Muscle layer of colon (tissue), 2 donors: Measurements from ENCODE around the gene WWOX.

ENCODE experiments used
- H3K27ac ChIP-seq: one replicate; pipeline ENCODE4 v1.7.0; 2013; ENCODE audit warnings: low read depth, mild to moderate bottlenecking, low read length, moderate library complexity
- H3K27me3 ChIP-seq, 2 donors: one replicate each; pipeline ENCODE4 v1.7.0; 2013; ENCODE audit warnings: low read length in 2 of 2, mild to moderate bottlenecking in 2 of 2; ENCODE audit not compliant: insufficient read depth in 2 of 2, control insufficient read depth in 1 of 2
- H3K36me3 ChIP-seq: one replicate; pipeline ENCODE4 v1.7.0; 2013; ENCODE audit warnings: mild to moderate bottlenecking, low read length; ENCODE audit not compliant: insufficient read depth
- H3K4me1 ChIP-seq: one replicate; pipeline ENCODE4 v1.7.0; 2013; ENCODE audit warnings: mild to moderate bottlenecking, low read length; ENCODE audit not compliant: insufficient read depth
- H3K4me3 ChIP-seq, 2 donors: one replicate each; pipeline ENCODE4 v1.7.0; 2013; ENCODE audit warnings: low read length in 2 of 2, low read depth in 1 of 2, mild to moderate bottlenecking in 1 of 2, moderate library complexity in 1 of 2
- H3K9ac ChIP-seq: one replicate; pipeline ENCODE4 v1.7.0; 2013; ENCODE audit warnings: low read length
- H3K9me3 ChIP-seq: one replicate; pipeline ENCODE4 v1.7.0; 2013; ENCODE audit warnings: mild to moderate bottlenecking, low read length
- donor health status: abdominal sarcoma.
- donor health status: Adenocarcinoma of cecum.

Gene WWOX

DNA sequence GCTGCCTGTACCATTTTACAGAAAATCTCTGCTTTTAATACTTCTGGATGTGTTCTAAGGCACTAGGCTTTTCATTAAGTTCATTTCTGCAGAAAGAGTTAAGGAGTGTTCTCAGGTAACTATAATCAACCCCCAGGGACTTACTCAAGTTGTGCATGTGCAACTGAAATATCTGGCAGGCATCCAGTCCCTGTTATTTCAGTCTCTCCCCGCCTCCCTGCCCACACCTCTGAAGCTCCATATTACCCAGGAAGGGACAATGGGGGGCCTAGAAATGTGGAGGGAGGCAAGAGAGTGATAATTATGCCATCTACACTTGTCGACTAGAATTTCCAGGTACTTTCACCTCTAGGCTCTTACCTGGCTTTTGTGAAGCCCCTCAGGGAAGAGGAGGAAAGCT lies 1068.9 kb downstream of the WWOX start:
- no peak overlapping the region for H3K4me3 ChIP-seq
- peaks cover 11% of the 10 kb centered on the region for H3K4me1 ChIP-seq
- H3K9me3 ChIP-seq = peaks cover 4% of the 10 kb centered on the region
- H3K9ac ChIP-seq = no peak overlapping the region
- no peaks in the 10 kb centered on the region for H3K36me3 ChIP-seq
- no peak overlapping the region for H3K27ac ChIP-seq
- no peaks in the 10 kb centered on the region for H3K27me3 ChIP-seq

DNA sequence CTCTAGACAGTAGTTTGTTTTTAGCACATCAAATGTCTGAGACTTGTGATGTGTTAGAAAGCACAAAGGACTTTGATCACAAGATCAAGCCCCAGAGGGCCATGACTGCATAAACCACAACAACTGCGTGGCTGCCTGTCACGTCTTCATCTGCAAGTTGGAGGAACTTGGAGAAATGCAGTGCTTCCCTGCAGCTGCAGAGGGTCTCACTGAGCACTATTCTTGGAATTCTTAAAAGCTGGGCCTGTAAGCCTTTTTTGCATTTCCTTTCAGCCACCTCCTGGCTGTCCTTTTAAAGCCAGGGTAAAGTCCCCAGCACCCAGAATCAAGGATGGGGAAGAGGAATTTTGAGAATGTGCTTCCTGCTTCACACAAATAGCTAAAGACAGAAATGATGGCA lies 1069.8 kb downstream of the WWOX start:
- H3K9ac ChIP-seq = no peak overlapping the region
- H3K9me3 ChIP-seq = peaks cover 4% of the 10 kb centered on the region
- no peak overlapping the region for H3K4me3 ChIP-seq
- no peak overlapping the region for H3K27ac ChIP-seq
- peaks cover 8% of the 10 kb centered on the region for H3K4me1 ChIP-seq
- no peaks in the 10 kb centered on the region for H3K36me3 ChIP-seq
- no peaks in the 10 kb centered on the region for H3K27me3 ChIP-seq

- no peak overlapping the region for H3K9ac ChIP-seq
- H3K9me3 ChIP-seq = peaks cover 4% of the 10 kb centered on the region
- no peaks in the 10 kb centered on the region for H3K36me3 ChIP-seq
- no peak overlapping the region for H3K4me3 ChIP-seq
- no peaks in the 10 kb centered on the region for H3K27me3 ChIP-seq
- no peaks in the 10 kb centered on the region for H3K4me1 ChIP-seq
- H3K27ac ChIP-seq = no peak overlapping the region
Measured at GRCh38 chr16:79170555-79171246, 1071.2 kb downstream of the WWOX start.

DNA sequence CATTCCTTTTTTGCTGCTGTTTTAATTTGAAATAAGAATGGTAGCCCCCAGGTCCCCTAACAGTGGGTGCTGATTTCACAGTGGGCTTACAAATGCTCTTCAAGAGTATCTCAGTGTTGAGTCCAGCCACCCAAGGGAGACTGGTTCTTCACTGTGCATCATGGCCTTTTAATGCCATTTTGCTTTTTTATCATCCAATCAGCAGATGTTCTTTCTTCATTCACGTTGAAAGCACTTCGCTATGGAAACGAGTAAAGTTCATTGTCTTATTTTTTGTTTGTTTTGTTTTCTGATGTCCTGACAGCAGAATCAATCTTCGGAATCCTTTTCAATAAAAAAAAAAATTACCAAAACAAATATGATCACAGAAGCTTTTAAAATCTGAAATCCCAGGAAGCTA lies 1072.0 kb downstream of the WWOX start:
- Histone ChIP-seq H3K4me1 (no peaks in the 10 kb centered on the region), H3K36me3 (no peaks in the 10 kb centered on the region), H3K27ac (no peak overlapping the region), H3K27me3 (no peaks in the 10 kb centered on the region), H3K9ac (no peak overlapping the region), H3K9me3 (peaks cover 4% of the 10 kb centered on the region), H3K4me3 (no peak overlapping the region)

DNA sequence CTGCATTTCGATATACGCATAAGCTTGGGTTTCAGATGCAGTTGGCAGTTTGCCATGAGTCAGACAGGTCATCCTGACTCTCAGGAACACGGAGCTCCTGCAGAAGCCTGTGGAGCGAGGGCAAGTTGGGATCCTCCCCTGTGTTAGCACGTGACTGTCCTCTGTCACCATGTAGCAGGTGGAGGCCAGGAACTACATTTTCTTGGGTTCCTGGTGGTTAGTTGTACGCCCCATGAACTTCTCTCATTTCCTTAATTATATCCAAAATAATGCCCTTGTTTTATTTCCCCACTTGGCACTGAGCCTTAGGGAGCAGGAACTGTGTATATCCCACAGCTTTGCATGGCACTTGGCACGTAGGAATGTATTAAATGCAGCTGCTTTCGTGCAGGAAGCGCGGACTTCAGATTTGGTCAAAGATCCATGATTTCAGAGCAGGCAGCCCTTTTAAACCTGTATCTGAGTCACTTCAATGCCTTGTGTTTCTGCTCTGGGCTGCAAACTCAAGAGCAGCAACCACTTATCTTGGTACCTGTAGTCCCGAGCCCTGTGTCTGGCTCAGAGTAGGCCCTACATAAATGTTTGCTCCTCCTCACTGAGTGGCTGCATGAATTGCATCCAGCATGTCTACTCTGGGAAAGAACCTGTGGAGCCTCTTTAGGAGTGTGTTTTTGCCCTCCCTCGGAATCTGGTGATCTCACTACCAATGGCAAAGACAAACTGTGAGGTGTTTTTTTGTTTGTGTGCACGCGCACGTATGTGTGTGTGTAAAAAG lies 1072.7 kb downstream of the WWOX start:
- H3K36me3 ChIP-seq = no peaks in the 10 kb centered on the region
- no peaks in the 10 kb centered on the region for H3K4me1 ChIP-seq
- H3K9ac ChIP-seq = no peak overlapping the region
- no peak overlapping the region for H3K27ac ChIP-seq
- peaks cover 4% of the 10 kb centered on the region for H3K9me3 ChIP-seq
- no peaks in the 10 kb centered on the region for H3K27me3 ChIP-seq
- no peak overlapping the region for H3K4me3 ChIP-seq

DNA sequence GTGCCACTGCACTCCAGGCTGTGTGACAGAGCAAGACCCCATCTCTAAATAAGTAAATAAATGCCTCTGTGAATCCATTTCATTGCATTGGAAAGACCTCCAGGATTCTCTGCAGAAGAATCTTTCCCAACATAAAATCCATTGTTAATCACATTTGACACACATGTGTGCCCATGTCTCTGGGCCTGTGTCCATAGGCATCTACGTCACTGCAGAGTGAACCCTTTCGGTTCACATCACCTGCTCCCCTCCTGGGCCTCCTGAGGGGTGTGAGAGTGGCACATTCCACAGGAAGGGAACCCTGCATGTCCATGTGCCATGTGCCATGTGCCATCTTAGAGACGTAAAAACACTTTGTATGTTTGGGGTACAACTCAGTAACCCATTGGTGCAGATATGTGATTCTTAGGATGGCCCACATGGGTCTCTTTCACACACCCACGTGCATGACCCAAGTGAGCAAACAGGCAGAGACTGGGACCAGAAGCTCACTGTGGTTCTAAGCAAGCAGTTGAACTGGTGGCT lies 1073.6 kb downstream of the WWOX start:
- H3K4me3 ChIP-seq = no peak overlapping the region
- no peaks in the 10 kb centered on the region for H3K36me3 ChIP-seq
- H3K9ac ChIP-seq = no peak overlapping the region
- no peaks in the 10 kb centered on the region for H3K27me3 ChIP-seq
- H3K9me3 ChIP-seq = no peaks in the 10 kb centered on the region
- no peak overlapping the region for H3K27ac ChIP-seq
- no peaks in the 10 kb centered on the region for H3K4me1 ChIP-seq

GRCh38 chr16:79173919-79174318 lies 1074.5 kb downstream of the WWOX start:
- Histone ChIP-seq H3K4me3 (no peak overlapping the region), H3K4me1 (no peaks in the 10 kb centered on the region), H3K27ac (no peak overlapping the region), H3K27me3 (no peaks in the 10 kb centered on the region), H3K9me3 (no peaks in the 10 kb centered on the region), H3K9ac (no peak overlapping the region), H3K36me3 (no peaks in the 10 kb centered on the region)

GRCh38 chr16:79175286-79176057 lies 1076.0 kb downstream of the WWOX start:
- no peaks in the 10 kb centered on the region for H3K4me1 ChIP-seq
- no peak overlapping the region for H3K4me3 ChIP-seq
- H3K9me3 ChIP-seq = no peaks in the 10 kb centered on the region
- no peak overlapping the region for H3K27ac ChIP-seq
- no peaks in the 10 kb centered on the region for H3K27me3 ChIP-seq
- H3K9ac ChIP-seq = no peak overlapping the region
- no peaks in the 10 kb centered on the region for H3K36me3 ChIP-seq

- no peak overlapping the region for H3K27ac ChIP-seq
- H3K9me3 ChIP-seq = no peaks in the 10 kb centered on the region
- H3K9ac ChIP-seq = no peak overlapping the region
- H3K27me3 ChIP-seq = no peaks in the 10 kb centered on the region
- no peaks in the 10 kb centered on the region for H3K4me1 ChIP-seq
- H3K36me3 ChIP-seq = no peaks in the 10 kb centered on the region
- no peak overlapping the region for H3K4me3 ChIP-seq
Measured at GRCh38 chr16:79177018-79177417, 1077.6 kb downstream of the WWOX start.

GRCh38 chr16:79181419-79181818 lies 1082.0 kb downstream of the WWOX start:
- Histone ChIP-seq H3K27ac (no peak overlapping the region), H3K4me3 (no peak overlapping the region), H3K27me3 (no peaks in the 10 kb centered on the region), H3K36me3 (no peaks in the 10 kb centered on the region), H3K9me3 (no peaks in the 10 kb centered on the region), H3K4me1 (no peaks in the 10 kb centered on the region), H3K9ac (no peak overlapping the region)

DNA sequence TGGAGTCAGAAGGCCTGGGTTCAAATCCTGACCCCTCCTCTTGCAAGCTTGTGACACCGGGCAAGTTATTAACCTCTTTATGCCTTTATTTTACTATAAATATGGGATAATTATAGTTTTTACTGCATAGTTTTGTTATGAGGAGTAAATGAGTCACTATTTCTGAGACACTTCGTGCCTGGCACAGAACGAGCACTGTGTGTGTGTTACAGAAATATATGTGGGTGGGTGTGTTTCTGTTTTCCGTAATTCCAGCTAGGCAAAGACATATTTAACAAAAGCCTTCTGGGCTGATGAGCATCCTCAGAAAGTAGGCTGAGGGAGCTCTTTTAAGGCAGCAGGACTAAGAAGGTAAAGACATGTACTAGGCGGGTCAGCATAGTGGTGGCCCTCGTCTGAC lies 1083.2 kb downstream of the WWOX start:
- Histone ChIP-seq H3K4me1 (no peaks in the 10 kb centered on the region), H3K9ac (no peak overlapping the region), H3K36me3 (no peaks in the 10 kb centered on the region), H3K27ac (no peak overlapping the region), H3K9me3 (no peaks in the 10 kb centered on the region), H3K27me3 (no peaks in the 10 kb centered on the region), H3K4me3 (no peak overlapping the region)
